GF-D8 (cell line): ENCODE data around the gene USP17L24.
"Not testable (repeated sequence)": the region's sequence is repeated elsewhere in the genome, so short reads cannot be mapped to it uniquely, and the experiment has no call there.

Experiments
- DNase-seq: peaks from one replicate; lab custom pipeline; 2025; lab: John Stamatoyannopoulos, UW

Gene USP17L24

GRCh38 chr4:9324865-9325264 is at the start of gene USP17L24:
TSS of gene USP17L24 (plus strand) at chr4:9325165. CDS start at chr4:9325165, 0 bp downstream.
- not testable (repeated sequence) for DNase-seq

- DNase-seq: not testable (repeated sequence)
Observed at GRCh38 chr4:9324191-9324590, 774 bp upstream of the USP17L24 start.

GRCh38 chr4:9329611-9330010 is 4.6 kb downstream of the USP17L24 start, which contains the start of gene USP17L25:
TSS of gene USP17L25 (plus strand) at chr4:9329911. CDS start at chr4:9329911, 0 bp downstream.
- DNase-seq: not testable (repeated sequence)

- not testable (repeated sequence) for DNase-seq
Observed at GRCh38 chr4:9334358-9334757, 9.4 kb downstream of the USP17L24 start, which contains the start of gene USP17L26. TSS of gene USP17L26 (plus strand) at chr4:9334658. CDS start at chr4:9334658, 0 bp downstream.

- not testable (repeated sequence) for DNase-seq
Observed at GRCh38 chr4:9339103-9339502, 14.1 kb downstream of the USP17L24 start, which contains the start of gene USP17L5. TSS of gene USP17L5 (plus strand) at chr4:9339403. CDS start at chr4:9339403, 0 bp downstream.

GRCh38 chr4:9343848-9344247 is 18.9 kb downstream of the USP17L24 start, which contains the start of gene USP17L27:
TSS of gene USP17L27 (plus strand) at chr4:9344148. CDS start at chr4:9344148, 0 bp downstream.
- not testable (repeated sequence) for DNase-seq

- not testable (repeated sequence) for DNase-seq
Observed at GRCh38 chr4:9348593-9348992, 23.6 kb downstream of the USP17L24 start, which contains the start of gene USP17L28. TSS of gene USP17L28 (plus strand) at chr4:9348893. CDS start at chr4:9348893, 0 bp downstream.

GRCh38 chr4:9350866-9351265 is 25.9 kb downstream of the USP17L24 start:
- not testable (repeated sequence) for DNase-seq

- not testable (repeated sequence) for DNase-seq
Observed at GRCh38 chr4:9353338-9353737, 28.4 kb downstream of the USP17L24 start, which contains the start of gene USP17L29. TSS of gene USP17L29 (plus strand) at chr4:9353638. CDS start at chr4:9353638, 0 bp downstream.

GRCh38 chr4:9362829-9363228 is 37.9 kb downstream of the USP17L24 start, which contains the start of gene USP17L30:
TSS of gene USP17L30 (plus strand) at chr4:9363129. CDS start at chr4:9363129, 0 bp downstream.
- DNase-seq: not testable (repeated sequence)
